Esophagus muscularis mucosa (tissue), 4 donors: ENCODE data around the gene GVQW3. TPM values are rescaled to one million over a fixed set of nuclear protein-coding genes. Genes with fewer than 3 reads are reported as not detected.

Experiments
- DNase-seq: peaks from one replicate; pipeline ENCODE4 v3.0.0-alpha.2; 2017; ENCODE audit errors: extremely low spot score
- H3K27ac ChIP-seq, 4 donors: fragments of 200-600 bp; sonication (generic); replicated peaks in 1 of 4; 1 replicate in 3 of 4; 2 replicates in 1 of 4; pipeline ENCODE4 v1.5.1; 2016 to 2019; ENCODE audit warnings: mild to moderate bottlenecking in 1 of 4
- H3K27me3 ChIP-seq, 4 donors: fragments of 200-600 bp; sonication (generic); one replicate each; pipeline versions ENCODE4 v1.5.1 to v1.6.0; 2016 to 2019
- H3K36me3 ChIP-seq, 4 donors: fragments of 200-600 bp; sonication (generic); one replicate each; pipeline ENCODE4 v1.5.1; 2016 to 2019
- H3K4me1 ChIP-seq, 4 donors: fragments of 200-600 bp; sonication (generic); one replicate each; pipeline ENCODE4 v1.5.1; 2016 to 2019
- H3K4me3 ChIP-seq, 4 donors: fragments of 200-600 bp; sonication (generic); 1 replicate in 2 of 4; 2 replicates in 2 of 4; pipeline ENCODE4 v1.5.1; 2016 to 2019; ENCODE audit warnings: mild to moderate bottlenecking in 4 of 4, moderate library complexity in 1 of 4
- H3K9me3 ChIP-seq, 4 donors: fragments of 200-600 bp; sonication (generic); 1 replicate in 3 of 4; 2 replicates in 1 of 4; pipeline ENCODE4 v1.5.1; 2016 to 2019
- CTCF ChIP-seq, 3 experiments: fragments of 200-600 bp in 2 of 3; fragments of 450-650 bp in 1 of 3; sonication (generic) in 2 of 3; IDR thresholded peaks; one replicate each; pipeline ENCODE4 v1.5.1; 2017 to 2019; ENCODE audit warnings: antibody characterized with exemption in 3 of 3, mild to moderate bottlenecking in 2 of 3, moderate library complexity in 1 of 3
- EP300 ChIP-seq: sonication (generic); formaldehyde crosslinking; IDR thresholded peaks from one replicate; pipeline ENCODE4 v1.6.1; 2017; ENCODE audit warnings: antibody characterized with exemption
- POLR2A ChIP-seq: fragments of 450-650 bp; IDR thresholded peaks from one replicate; pipeline ENCODE4 v1.6.1; 2017; ENCODE audit warnings: antibody characterized with exemption, moderate library complexity, mild to moderate bottlenecking, low read depth
- POLR2AphosphoS5 ChIP-seq, 2 donors: sonication (generic); formaldehyde crosslinking; IDR thresholded peaks; one replicate each; pipeline ENCODE4 v1.6.1; 2017; ENCODE audit warnings: antibody characterized with exemption in 2 of 2
- WGBS: methylation state at CpG from one replicate; pipeline ENCODE4 v1.1.5; 2018; 5-methylcytosine and 5-hydroxymethylcytosine counted together
- intact Hi-C: fragments of 100-400 bp; cut with DNase I; formaldehyde crosslinking; loops from one replicate; pipeline ENCODE4 v1.15.1; 2023
- total RNA-seq, 4 donors: library from RNA; depleted of rRNA; stranded (reverse); fragments of >200 nt; gene quantifications; one replicate each; pipeline versions ENCODE4 v1.1.0 to v1.2.1, GENCODE V29; 2016

GVQW3 gene
- total RNA-seq, 4 donors from 2014 or later: 0.50 to 1.6 (median 1.0) TPM

DNA sequence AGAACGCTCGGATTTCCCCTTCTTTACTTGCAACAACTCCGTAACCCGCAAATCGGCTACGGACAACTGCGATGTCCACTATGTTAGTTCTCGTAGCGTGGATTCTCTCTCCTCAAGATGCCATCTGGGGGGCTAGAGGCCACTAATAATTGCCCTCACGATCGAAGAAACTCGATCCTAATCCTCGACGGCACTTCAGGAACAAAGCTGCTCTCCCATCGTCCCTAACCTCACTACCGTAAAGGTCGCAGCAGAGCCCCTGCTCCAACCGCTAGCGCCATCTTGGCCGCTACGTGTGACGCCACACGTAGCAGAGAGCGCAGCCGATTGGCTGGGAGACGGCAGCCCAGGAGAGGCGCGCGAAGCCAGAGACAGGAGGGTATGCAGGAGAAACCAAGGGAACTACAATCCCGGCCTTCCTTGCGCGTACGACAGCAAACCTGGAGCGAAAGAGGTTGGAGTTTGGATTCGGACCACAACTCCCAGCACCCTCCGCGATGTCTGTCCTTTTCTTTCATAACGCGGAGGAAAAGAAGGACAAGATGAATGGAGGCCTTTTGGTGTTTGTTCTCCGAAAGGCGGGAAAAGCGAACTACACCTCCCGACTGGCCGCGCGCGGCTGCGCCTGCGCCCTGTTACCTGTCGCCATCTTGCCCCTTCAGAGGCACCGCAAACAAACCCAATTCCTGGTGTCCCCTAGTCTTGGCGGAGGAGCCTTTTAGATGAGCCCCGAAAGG is 63.4 kb downstream of the GVQW3 start, which contains the start of gene EMSY:
TSS of gene EMSY (plus strand) at position 635 of the 737 bp plus-strand sequence. CDS start 1,921 bp downstream, outside the sequence.
- intact Hi-C loops: loop anchor here (2.0 to 10.0 kb wide), 2 partner anchors 64 to 240 kb away; partner anchors contain the start of genes GVQW3, THAP12 and WNT11
- WGBS: under 1% methylated on average over 38 of the region's 53 CpGs
- H3K27me3 ChIP-seq: no peaks in the 10 kb centered on the region
- TF ChIP-seq POLR2A (peak; percentile 98), POLR2AphosphoS5 (IDR thresholded peaks at IDR 0.05) (peak; percentile 100), EP300 (no peak), CTCF (IDR thresholded peaks at IDR 0.05) (no peak)
- no peaks in the 10 kb centered on the region for H3K9me3 ChIP-seq
- H3K36me3 ChIP-seq: peaks cover 0 to 17% (median 11%) of the 10 kb centered on the region in 4 donors
- peak within 1 kb of the TSS; percentile 84 to 96 (median 94) for H3K27ac ChIP-seq
- DNase-seq: peak; percentile 99
- peaks cover 18 to 34% (median 30%) of the 10 kb centered on the region in 4 donors for H3K4me1 ChIP-seq
- peak within 1 kb of the TSS; percentile 62 to 95 (median 91) for H3K4me3 ChIP-seq

- Histone ChIP-seq H3K4me3 (peak overlapping the region; percentile 62 to 95 (median 91)), H3K27me3 (no peaks in the 10 kb centered on the region), H3K36me3 (peaks cover 0 to 26% (median 15%) of the 10 kb centered on the region in 4 donors), H3K27ac (peak overlapping the region; percentile 84 to 96 (median 94)), H3K9me3 (no peaks in the 10 kb centered on the region), H3K4me1 (peaks cover 18 to 34% (median 30%) of the 10 kb centered on the region in 4 donors)
- WGBS: 0% methylated on average over 27 of the region's 56 CpGs
- peak; percentile 94 for DNase-seq
- no peak for TF ChIP-seq EP300
- no peak for TF ChIP-seq CTCF (IDR thresholded peaks at IDR 0.05)
- peak; percentile 74 to 80 for TF ChIP-seq POLR2AphosphoS5 (IDR thresholded peaks at IDR 0.05)
- intact Hi-C loops: loop anchor here (2.0 to 10.0 kb wide), 2 partner anchors 65 to 241 kb away; partner anchors contain the start of genes GVQW3, THAP12 and WNT11
Observed at GRCh38 chr11:76445121-76446084, 64.3 kb downstream of the GVQW3 start.

DNA sequence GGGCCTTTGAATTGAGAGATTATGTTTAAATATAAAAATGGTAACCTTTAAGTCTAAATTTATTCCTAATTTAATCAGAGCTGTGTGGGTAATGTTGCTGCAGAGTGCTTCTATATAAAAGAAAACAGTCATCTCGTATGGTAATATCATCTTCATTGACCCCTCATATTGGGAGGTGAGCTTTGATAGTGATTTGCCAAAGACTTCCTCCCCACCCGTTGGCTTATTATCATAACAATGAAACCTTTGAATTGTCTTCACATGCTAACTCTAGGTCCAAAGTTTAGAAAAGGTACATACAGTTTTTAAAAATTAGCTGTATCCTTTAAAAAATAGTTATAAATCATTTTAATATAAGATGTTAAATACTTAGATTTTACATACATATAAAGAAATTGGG is 67.4 kb downstream of the GVQW3 start:
- peaks cover 11 to 20% (median 17%) of the 10 kb centered on the region in 4 donors for H3K4me1 ChIP-seq
- WGBS: 39% methylated on average over 2 of the region's 2 CpGs
- H3K27ac ChIP-seq: no peak overlapping the region
- H3K27me3 ChIP-seq: no peaks in the 10 kb centered on the region
- no peak for TF ChIP-seq EP300
- TF ChIP-seq POLR2AphosphoS5 (IDR thresholded peaks at IDR 0.05): no peak
- TF ChIP-seq CTCF (IDR thresholded peaks at IDR 0.05): no peak
- TF ChIP-seq POLR2A: no peak
- H3K36me3 ChIP-seq: peaks cover 0 to 52% (median 32%) of the 10 kb centered on the region in 4 donors
- intact Hi-C loops: loop anchor here (10.0 kb wide), 1 partner anchor 244 kb away; the partner anchor contains the start of gene WNT11
- DNase-seq: no peak
- no peaks in the 10 kb centered on the region for H3K9me3 ChIP-seq
- no peak overlapping the region for H3K4me3 ChIP-seq

- 90% methylated on average over 6 of the region's 6 CpGs for WGBS
- no peak overlapping the region for H3K4me3 ChIP-seq
- H3K4me1 ChIP-seq: peaks cover 0 to 12% (median 8%) of the 10 kb centered on the region in 4 donors
- H3K27me3 ChIP-seq: no peaks in the 10 kb centered on the region
- no peak for DNase-seq
- TF ChIP-seq POLR2AphosphoS5 (IDR thresholded peaks at IDR 0.05) (no peak), POLR2A (no peak), EP300 (no peak), CTCF (IDR thresholded peaks at IDR 0.05) (no peak)
- no peak overlapping the region for H3K27ac ChIP-seq
- no peaks in the 10 kb centered on the region for H3K9me3 ChIP-seq
- intact Hi-C loops: no loop called here
- H3K36me3 ChIP-seq: peaks cover 3 to 57% (median 36%) of the 10 kb centered on the region in 4 donors
Observed at GRCh38 chr11:76453248-76453647, 72.1 kb downstream of the GVQW3 start.
